Osteocyte (in vitro differentiated cells): Measurements from ENCODE around the gene APBA2. TPM values are rescaled to one million over a fixed set of nuclear protein-coding genes. Genes with fewer than 3 reads are reported as not detected.

Experiments
- DNase-seq: peaks from one replicate; pipeline ENCODE4 v3.0.0; 2021; ENCODE audit warnings: mixed read lengths; ENCODE audit not compliant: unreplicated experiment; ENCODE audit errors: extremely low spot score
- H3K27ac Mint-ChIP-seq: one replicate; pipeline ENCODE4 v1.8.0; 2021; ENCODE audit warnings: mild to moderate bottlenecking, mixed read lengths; ENCODE audit not compliant: unreplicated experiment
- H3K27me3 Mint-ChIP-seq: one replicate; pipeline ENCODE4 v1.8.0; 2021; ENCODE audit warnings: mixed read lengths; ENCODE audit not compliant: unreplicated experiment
- H3K36me3 Mint-ChIP-seq: one replicate; pipeline ENCODE4 v1.8.0; 2021; ENCODE audit warnings: mixed read lengths; ENCODE audit not compliant: unreplicated experiment
- H3K4me1 Mint-ChIP-seq: one replicate; pipeline ENCODE4 v1.8.0; 2021; ENCODE audit warnings: mixed read lengths; ENCODE audit not compliant: unreplicated experiment
- H3K4me3 Mint-ChIP-seq: one replicate; pipeline ENCODE4 v1.8.0; 2021; ENCODE audit warnings: mild to moderate bottlenecking, moderate library complexity, mixed read lengths; ENCODE audit not compliant: unreplicated experiment
- H3K9me3 Mint-ChIP-seq: one replicate; pipeline ENCODE4 v1.8.0; 2021; ENCODE audit warnings: mixed read lengths; ENCODE audit not compliant: unreplicated experiment
- CTCF ChIP-seq: fragments of 200-600 bp; sonication (generic); IDR thresholded peaks from 2 replicates; pipeline ENCODE4 v1.5.0; 2021; ENCODE audit warnings: antibody characterized with exemption, mild to moderate bottlenecking, moderate library complexity
- total RNA-seq: library from RNA; stranded (reverse); gene quantifications from 2 replicates; pipeline ENCODE4 v1.2.1, GENCODE V29; 2021

Gene APBA2
- total RNA-seq, 1 donor from 2014 or later: 23.5 TPM

- Mint-ChIP-seq H3K27me3 (no peaks in the 10 kb centered on the region), H3K27ac (no peak overlapping the region), H3K36me3 (no peaks in the 10 kb centered on the region), H3K4me3 (no peak overlapping the region), H3K9me3 (no peaks in the 10 kb centered on the region), H3K4me1 (peaks cover 26% of the 10 kb centered on the region)
- peak; percentile 73 for DNase-seq
- TF ChIP-seq CTCF: no peak
Observed at GRCh38 chr15:28983432-28984311, 97.9 kb downstream of the APBA2 start.

- Mint-ChIP-seq H3K27ac (peak overlapping the region; percentile 81), H3K4me3 (no peak overlapping the region), H3K36me3 (no peaks in the 10 kb centered on the region), H3K27me3 (no peaks in the 10 kb centered on the region), H3K9me3 (no peaks in the 10 kb centered on the region), H3K4me1 (peaks cover 20% of the 10 kb centered on the region)
- no peak for TF ChIP-seq CTCF
- peak; percentile 79 for DNase-seq
Observed at GRCh38 chr15:28984421-28985315, 98.9 kb downstream of the APBA2 start.

DNA sequence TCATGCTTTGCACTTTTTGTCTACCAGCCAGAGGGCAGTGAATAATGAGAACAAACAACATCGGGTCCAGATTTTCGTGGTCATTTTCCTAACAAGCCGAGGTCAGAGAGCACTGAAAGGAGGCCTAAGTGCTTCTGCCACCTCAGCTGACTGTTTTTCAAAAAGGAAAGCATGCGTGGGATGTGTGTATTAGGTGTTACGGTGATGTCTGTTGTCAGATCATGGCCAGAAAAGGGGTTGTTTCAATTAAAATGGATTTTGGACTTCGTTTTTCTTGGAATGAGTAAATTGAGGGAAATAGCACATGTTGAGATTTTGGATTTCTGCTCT lies 99.5 kb downstream of the APBA2 start:
- DNase-seq: no peak
- Mint-ChIP-seq H3K9me3 (no peaks in the 10 kb centered on the region), H3K4me1 (peaks cover 16% of the 10 kb centered on the region), H3K4me3 (no peak overlapping the region), H3K27me3 (no peaks in the 10 kb centered on the region), H3K27ac (peak overlapping the region; percentile 81), H3K36me3 (no peaks in the 10 kb centered on the region)
- no peak for TF ChIP-seq CTCF

GRCh38 chr15:28985691-28986090 lies 99.9 kb downstream of the APBA2 start:
- peaks cover 16% of the 10 kb centered on the region for H3K4me1 Mint-ChIP-seq
- H3K27ac Mint-ChIP-seq: peak overlapping the region; percentile 81
- TF ChIP-seq CTCF: no peak
- peak; percentile 46 for DNase-seq
- no peaks in the 10 kb centered on the region for H3K9me3 Mint-ChIP-seq
- H3K4me3 Mint-ChIP-seq: no peak overlapping the region
- no peaks in the 10 kb centered on the region for H3K27me3 Mint-ChIP-seq
- H3K36me3 Mint-ChIP-seq: no peaks in the 10 kb centered on the region

GRCh38 chr15:28986108-28986507 lies 100.3 kb downstream of the APBA2 start:
- Mint-ChIP-seq H3K4me3 (no peak overlapping the region), H3K27me3 (no peaks in the 10 kb centered on the region), H3K9me3 (no peaks in the 10 kb centered on the region), H3K36me3 (no peaks in the 10 kb centered on the region), H3K4me1 (peaks cover 16% of the 10 kb centered on the region), H3K27ac (peak overlapping the region; percentile 81)
- TF ChIP-seq CTCF: no peak
- DNase-seq: peak; percentile 32
